ENCODE results near the gene PHF5A.

The PHF5A gene

GRCh38 chr22:41488076-41488475 is 19.6 kb upstream of the PHF5A start:
- no peak overlapping the region for H3K4me3 ChIP-seq (ENCODE audit: low read depth in 1 of 2, low read length in 2 of 2)
- H3K9me3 ChIP-seq (ENCODE audit: insufficient read depth, low read length, severe bottlenecking), result no peaks in the 10 kb centered on the region
- ATAC-seq (ENCODE audit: insufficient read depth, low read depth) (no peak), DNase-seq (no peak)
- no peaks in the 10 kb centered on the region for H3K27me3 ChIP-seq (ENCODE audit: insufficient read depth, low read length, poor library complexity)
- H3K4me2 ChIP-seq (ENCODE audit: insufficient read depth, low read length), result no peak overlapping the region
- no peak overlapping the region for H2AFZ ChIP-seq (ENCODE audit: low read depth, low read length)
- H4K20me1 ChIP-seq (ENCODE audit: insufficient read depth, low read length), result peaks cover 28% of the 10 kb centered on the region
- H3K9ac ChIP-seq (ENCODE audit: low read depth, low read length), result no peak overlapping the region
- H3K79me2 ChIP-seq (ENCODE audit: insufficient read depth, low read length), result peaks cover 91% of the 10 kb centered on the region
- H3K27ac ChIP-seq (ENCODE audit: low read length), result no peak overlapping the region
- H3K36me3 ChIP-seq (ENCODE audit: insufficient read depth, low read length), result peaks cover 10% of the 10 kb centered on the region; the same call in 1 of the 2 replicates
- no peak for TF ChIP-seq CTCF (IDR thresholded peaks at IDR 0.05; ENCODE audit: borderline replicate concordance, extremely low read depth, low read length, poor library complexity, severe bottlenecking)
- no peak for TF ChIP-seq EZH2 (IDR thresholded peaks at IDR 0.05; ENCODE audit: borderline replicate concordance, low read depth, low read length, severe bottlenecking)
- no peaks in the 10 kb centered on the region for H3K4me1 ChIP-seq (ENCODE audit: insufficient read depth, low read length)

- no peak for ATAC-seq (ENCODE audit: insufficient read depth, low read depth)
- H3K9me3 ChIP-seq (ENCODE audit: insufficient read depth, low read length, severe bottlenecking), result no peaks in the 10 kb centered on the region
- H3K27ac ChIP-seq (ENCODE audit: low read length), result no peak overlapping the region
- no peak for DNase-seq
- H3K36me3 ChIP-seq (ENCODE audit: insufficient read depth, low read length), result peaks cover 10% of the 10 kb centered on the region; the same call in 1 of the 2 replicates
- H3K9ac ChIP-seq (ENCODE audit: low read depth, low read length), result no peak overlapping the region
- no peaks in the 10 kb centered on the region for H3K4me1 ChIP-seq (ENCODE audit: insufficient read depth, low read length)
- no peak overlapping the region for H3K4me3 ChIP-seq (ENCODE audit: low read depth in 1 of 2, low read length in 2 of 2)
- TF ChIP-seq CTCF (IDR thresholded peaks at IDR 0.05; ENCODE audit: borderline replicate concordance, extremely low read depth, low read length, poor library complexity, severe bottlenecking), result no peak
- TF ChIP-seq EZH2 (IDR thresholded peaks at IDR 0.05; ENCODE audit: borderline replicate concordance, low read depth, low read length, severe bottlenecking), result no peak
- peaks cover 35% of the 10 kb centered on the region for H4K20me1 ChIP-seq (ENCODE audit: insufficient read depth, low read length)
- H3K4me2 ChIP-seq (ENCODE audit: insufficient read depth, low read length), result no peak overlapping the region
- H2AFZ ChIP-seq (ENCODE audit: low read depth, low read length), result no peak overlapping the region
- H3K79me2 ChIP-seq (ENCODE audit: insufficient read depth, low read length), result peaks cover 93% of the 10 kb centered on the region
- H3K27me3 ChIP-seq (ENCODE audit: insufficient read depth, low read length, poor library complexity), result no peaks in the 10 kb centered on the region
Measured at GRCh38 chr22:41487037-41487935, 18.8 kb upstream of the PHF5A start.

GRCh38 chr22:41485033-41485432 is 16.5 kb upstream of the PHF5A start:
- Histone ChIP-seq H2AFZ (ENCODE audit: low read depth, low read length) (no peak overlapping the region), H3K79me2 (ENCODE audit: insufficient read depth, low read length) (peaks cover 93% of the 10 kb centered on the region), H3K4me1 (ENCODE audit: insufficient read depth, low read length) (no peaks in the 10 kb centered on the region), H3K27me3 (ENCODE audit: insufficient read depth, low read length, poor library complexity) (no peaks in the 10 kb centered on the region), H3K36me3 (ENCODE audit: insufficient read depth, low read length) (peaks cover 20% of the 10 kb centered on the region; the same call in 1 of the 2 replicates), H3K9ac (ENCODE audit: low read depth, low read length) (no peak overlapping the region), H3K4me3 (ENCODE audit: low read depth in 1 of 2, low read length in 2 of 2) (no peak overlapping the region), H3K9me3 (ENCODE audit: insufficient read depth, low read length, severe bottlenecking) (no peaks in the 10 kb centered on the region), H3K27ac (ENCODE audit: low read length) (no peak overlapping the region), H3K4me2 (ENCODE audit: insufficient read depth, low read length) (no peak overlapping the region), H4K20me1 (ENCODE audit: insufficient read depth, low read length) (peaks cover 57% of the 10 kb centered on the region)
- no peak for TF ChIP-seq CTCF (IDR thresholded peaks at IDR 0.05; ENCODE audit: borderline replicate concordance, extremely low read depth, low read length, poor library complexity, severe bottlenecking)
- DNase-seq, result no peak
- no peak for ATAC-seq (ENCODE audit: insufficient read depth, low read depth)
